ENCODE data around the gene CORO7.

DNA sequence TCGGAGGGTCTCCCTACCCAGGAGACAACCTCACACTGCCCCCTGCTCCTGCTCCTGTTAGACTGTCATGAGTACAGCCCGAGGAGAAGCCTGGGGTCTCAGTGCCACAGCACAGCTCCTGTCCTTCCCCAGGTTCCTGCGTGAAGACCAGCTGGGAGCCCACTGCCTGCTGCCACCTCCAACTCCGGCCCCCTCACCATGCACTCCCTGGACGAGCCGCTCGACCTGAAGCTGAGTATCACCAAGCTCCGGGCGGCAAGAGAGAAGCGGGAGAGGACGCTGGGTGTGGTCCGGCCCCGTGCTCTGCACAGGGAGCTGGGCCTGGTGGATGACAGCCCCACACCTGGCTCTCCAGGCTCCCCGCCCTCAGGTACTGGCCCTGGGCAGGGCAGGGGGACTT is 84.3 kb downstream of the CORO7 start:
- TF ChIP-seq, protein P1, sequence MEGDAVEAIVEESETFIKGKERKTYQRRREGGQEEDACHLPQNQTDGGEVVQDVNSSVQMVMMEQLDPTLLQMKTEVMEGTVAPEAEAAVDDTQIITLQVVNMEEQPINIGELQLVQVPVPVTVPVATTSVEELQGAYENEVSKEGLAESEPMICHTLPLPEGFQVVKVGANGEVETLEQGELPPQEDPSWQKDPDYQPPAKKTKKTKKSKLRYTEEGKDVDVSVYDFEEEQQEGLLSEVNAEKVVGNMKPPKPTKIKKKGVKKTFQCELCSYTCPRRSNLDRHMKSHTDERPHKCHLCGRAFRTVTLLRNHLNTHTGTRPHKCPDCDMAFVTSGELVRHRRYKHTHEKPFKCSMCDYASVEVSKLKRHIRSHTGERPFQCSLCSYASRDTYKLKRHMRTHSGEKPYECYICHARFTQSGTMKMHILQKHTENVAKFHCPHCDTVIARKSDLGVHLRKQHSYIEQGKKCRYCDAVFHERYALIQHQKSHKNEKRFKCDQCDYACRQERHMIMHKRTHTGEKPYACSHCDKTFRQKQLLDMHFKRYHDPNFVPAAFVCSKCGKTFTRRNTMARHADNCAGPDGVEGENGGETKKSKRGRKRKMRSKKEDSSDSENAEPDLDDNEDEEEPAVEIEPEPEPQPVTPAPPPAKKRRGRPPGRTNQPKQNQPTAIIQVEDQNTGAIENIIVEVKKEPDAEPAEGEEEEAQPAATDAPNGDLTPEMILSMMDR (IDR thresholded peaks at IDR 0.05): no peak
- no peak for TF ChIP-seq ZFX (IDR thresholded peaks at IDR 0.05; ENCODE audit: borderline replicate concordance)
